HL-60 (cell line): ENCODE results near the gene RPS19BP1.

Source experiments
- DNase-seq, 2 experiments: peaks; one replicate each; pipeline ENCODE4 v3.0.0-alpha.2; 2010 to 2020; ENCODE audit warnings: low read depth in 1 of 2, low spot score in 1 of 2
- H3K27ac ChIP-seq: fragments of 250-450 bp; sonication (Bioruptor Pico); replicated peaks from 2 replicates; pipeline ENCODE4 v1.5.1; 2020; ENCODE audit warnings: mild to moderate bottlenecking, moderate library complexity
- H3K27me3 ChIP-seq: fragments of 250-450 bp; sonication (Bioruptor Pico); 2 replicates; pipeline ENCODE4 v1.5.1; 2021; ENCODE audit warnings: mild to moderate bottlenecking, moderate library complexity; ENCODE audit not compliant: insufficient read depth, poor library complexity, severe bottlenecking
- H3K4me3 ChIP-seq: replicated peaks from 2 replicates; pipeline ENCODE4 v1.5.1; 2011; ENCODE audit warnings: mild to moderate bottlenecking, control low read depth, low read length; ENCODE audit not compliant: insufficient read depth
- CTCF ChIP-seq: IDR thresholded peaks from one replicate; pipeline ENCODE4 v1.5.1; 2011; ENCODE audit warnings: low read length, control low read depth, inconsistent platforms; ENCODE audit not compliant: insufficient read depth
- GABPA ChIP-seq: IDR thresholded peaks from 2 replicates; pipeline ENCODE4 v1.6.1; 2012; ENCODE audit warnings: low read depth
- POLR2AphosphoS5 ChIP-seq: IDR thresholded peaks from 2 replicates; pipeline ENCODE4 v1.6.1; 2012; ENCODE audit warnings: low read depth
- REST ChIP-seq: IDR thresholded peaks from 2 replicates; pipeline ENCODE4 v1.6.1; 2012; ENCODE audit warnings: low read depth; ENCODE audit not compliant: insufficient replicate concordance
- SPI1 ChIP-seq: IDR thresholded peaks from 2 replicates; pipeline ENCODE4 v1.6.1; 2012; ENCODE audit warnings: low read depth, mild to moderate bottlenecking, borderline replicate concordance

RPS19BP1 gene

GRCh38 chr22:39568278-39568981 lies 35.9 kb upstream of the RPS19BP1 start:
- no peaks in the 10 kb centered on the region for H3K27me3 ChIP-seq
- no peak overlapping the region for H3K27ac ChIP-seq
- H3K4me3 ChIP-seq = no peak overlapping the region
- no peak for DNase-seq
- TF ChIP-seq CTCF (no peak), SPI1 (no peak), POLR2AphosphoS5 (no peak), GABPA (no peak), REST (no peak)

- Histone ChIP-seq H3K27ac (no peak overlapping the region), H3K4me3 (no peak overlapping the region), H3K27me3 (peaks cover 6% of the 10 kb centered on the region)
- no peak for DNase-seq
- TF ChIP-seq SPI1 (no peak), POLR2AphosphoS5 (no peak), CTCF (no peak), REST (no peak), GABPA (no peak)
Measured at GRCh38 chr22:39567135-39567946, 34.8 kb upstream of the RPS19BP1 start.

GRCh38 chr22:39565414-39565944 lies 32.9 kb upstream of the RPS19BP1 start:
- Histone ChIP-seq H3K27ac (no peak overlapping the region), H3K27me3 (peaks cover 6% of the 10 kb centered on the region), H3K4me3 (no peak overlapping the region)
- no peak for DNase-seq
- TF ChIP-seq REST (no peak), SPI1 (no peak), POLR2AphosphoS5 (no peak), CTCF (no peak), GABPA (no peak)
